Type B pancreatic cell (in vitro differentiated cells): Measurements from ENCODE around the gene ABLIM2. TPM values are rescaled to one million over a fixed set of nuclear protein-coding genes. Genes with fewer than 3 reads are reported as not detected.
"Not testable (repeated sequence)": the region's sequence is repeated elsewhere in the genome, so short reads cannot be mapped to it uniquely, and the experiment has no call there.

Experiments
- DNase-seq: peaks from one replicate; pipeline ENCODE4 v3.0.0; 2021; ENCODE audit warnings: mixed read lengths; ENCODE audit not compliant: unreplicated experiment; ENCODE audit errors: extremely low spot score
- H3K27ac Mint-ChIP-seq: 2 replicates; pipeline ENCODE4 v1.8.0; 2021; ENCODE audit warnings: mild to moderate bottlenecking, mixed read lengths
- H3K27me3 Mint-ChIP-seq: 2 replicates; pipeline ENCODE4 v1.8.0; 2021; ENCODE audit warnings: mixed read lengths
- H3K36me3 Mint-ChIP-seq: 2 replicates; pipeline ENCODE4 v1.8.0; 2021; ENCODE audit warnings: mixed read lengths
- H3K4me1 Mint-ChIP-seq: one replicate; pipeline ENCODE4 v1.8.0; 2021; ENCODE audit warnings: mixed read lengths; ENCODE audit not compliant: unreplicated experiment
- H3K4me3 Mint-ChIP-seq: 2 replicates; pipeline ENCODE4 v1.8.0; 2021; ENCODE audit warnings: mild to moderate bottlenecking, mixed read lengths
- H3K9me3 Mint-ChIP-seq: 2 replicates; pipeline ENCODE4 v1.8.0; 2021; ENCODE audit warnings: mixed read lengths
- total RNA-seq: library from RNA; stranded (reverse); gene quantifications from 2 replicates; pipeline ENCODE4 v1.2.1, GENCODE V29; 2021; ENCODE audit warnings: low replicate concordance
- TF ChIP-seq, protein P1 (sequence below): fragments of 200-600 bp; sonication (generic); conservative IDR thresholded peaks from 2 replicates; pipeline ENCODE4 v1.5.0; 2021; ENCODE audit warnings: antibody characterized with exemption, mild to moderate bottlenecking

ABLIM2 gene
- total RNA-seq, 1 donor from 2014 or later = 2.6 TPM

- no peak for DNase-seq
- Mint-ChIP-seq H3K4me3 (no peak overlapping the region), H3K9me3 (peaks cover 4% of the 10 kb centered on the region), H3K27me3 (peaks cover 34% of the 10 kb centered on the region), H3K4me1 (peaks cover 13% of the 10 kb centered on the region), H3K27ac (no peak overlapping the region), H3K36me3 (no peaks in the 10 kb centered on the region)
- TF ChIP-seq, protein P1, sequence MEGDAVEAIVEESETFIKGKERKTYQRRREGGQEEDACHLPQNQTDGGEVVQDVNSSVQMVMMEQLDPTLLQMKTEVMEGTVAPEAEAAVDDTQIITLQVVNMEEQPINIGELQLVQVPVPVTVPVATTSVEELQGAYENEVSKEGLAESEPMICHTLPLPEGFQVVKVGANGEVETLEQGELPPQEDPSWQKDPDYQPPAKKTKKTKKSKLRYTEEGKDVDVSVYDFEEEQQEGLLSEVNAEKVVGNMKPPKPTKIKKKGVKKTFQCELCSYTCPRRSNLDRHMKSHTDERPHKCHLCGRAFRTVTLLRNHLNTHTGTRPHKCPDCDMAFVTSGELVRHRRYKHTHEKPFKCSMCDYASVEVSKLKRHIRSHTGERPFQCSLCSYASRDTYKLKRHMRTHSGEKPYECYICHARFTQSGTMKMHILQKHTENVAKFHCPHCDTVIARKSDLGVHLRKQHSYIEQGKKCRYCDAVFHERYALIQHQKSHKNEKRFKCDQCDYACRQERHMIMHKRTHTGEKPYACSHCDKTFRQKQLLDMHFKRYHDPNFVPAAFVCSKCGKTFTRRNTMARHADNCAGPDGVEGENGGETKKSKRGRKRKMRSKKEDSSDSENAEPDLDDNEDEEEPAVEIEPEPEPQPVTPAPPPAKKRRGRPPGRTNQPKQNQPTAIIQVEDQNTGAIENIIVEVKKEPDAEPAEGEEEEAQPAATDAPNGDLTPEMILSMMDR = no peak
Observed at GRCh38 chr4:8140915-8141314, 17.7 kb downstream of the ABLIM2 start.

DNA sequence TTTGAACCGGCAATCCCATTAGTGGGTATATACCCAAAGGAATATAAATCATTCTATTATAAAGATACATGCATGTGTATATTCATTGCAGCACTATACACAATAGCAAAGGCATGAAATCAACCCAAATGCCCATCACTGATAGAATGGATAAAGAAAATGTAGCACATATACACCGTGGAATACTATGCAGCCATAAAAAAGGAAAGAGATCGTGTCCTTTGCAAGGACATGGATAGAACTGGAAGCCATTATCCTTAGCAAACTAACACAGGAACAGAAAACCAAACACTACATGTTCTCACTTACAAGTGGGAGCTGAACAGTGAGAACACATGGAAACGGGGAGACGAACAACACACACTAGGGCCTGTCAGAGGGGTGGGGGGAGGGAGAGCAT, 18.9 kb downstream of the ABLIM2 start:
- H3K4me1 Mint-ChIP-seq, H3K9me3 Mint-ChIP-seq, H3K4me3 Mint-ChIP-seq, H3K27ac Mint-ChIP-seq, DNase-seq, H3K36me3 Mint-ChIP-seq: not testable (repeated sequence)
- peaks cover 25% of the 10 kb centered on the region for H3K27me3 Mint-ChIP-seq

DNA sequence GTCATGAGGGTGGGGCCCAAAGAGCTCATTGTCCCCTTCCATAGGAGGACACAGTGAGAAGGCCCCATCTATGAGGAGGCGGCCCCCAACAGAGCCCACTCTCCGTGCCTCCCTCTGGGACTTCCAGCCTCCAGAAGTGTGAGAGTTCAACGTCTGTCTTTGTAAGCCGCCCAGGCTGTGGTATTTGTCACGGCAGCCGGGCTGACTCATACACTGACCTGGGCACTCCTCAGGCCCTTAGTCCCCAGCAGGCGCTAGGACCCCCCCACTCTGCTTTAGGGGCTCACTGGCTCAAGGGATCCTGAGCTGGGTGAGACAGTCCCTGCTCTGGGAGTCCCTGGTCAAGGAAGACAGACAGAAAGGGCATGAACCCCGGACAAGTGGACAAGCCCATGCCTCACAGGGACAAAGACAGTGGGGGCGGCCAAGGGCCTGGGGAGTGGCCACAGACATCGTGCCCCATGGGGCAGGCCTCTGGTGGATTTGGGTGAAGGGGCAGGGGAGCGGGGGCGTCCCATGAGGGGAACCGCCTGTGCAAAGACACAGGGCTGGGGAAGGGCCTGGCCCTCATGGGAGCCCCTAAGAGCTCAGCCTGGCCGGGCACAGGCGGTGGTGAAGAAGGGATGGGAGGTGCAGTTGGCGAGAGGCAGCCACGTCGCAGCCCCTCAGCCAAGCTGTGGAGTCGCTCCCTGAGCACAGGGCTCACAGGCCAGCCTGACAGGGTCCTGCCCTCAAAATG, 21.5 kb downstream of the ABLIM2 start:
- H3K4me3 Mint-ChIP-seq = no peak overlapping the region
- TF ChIP-seq, protein P1 = no peak
- H3K4me1 Mint-ChIP-seq = peaks cover 19% of the 10 kb centered on the region
- DNase-seq = no peak
- peaks cover 4% of the 10 kb centered on the region for H3K9me3 Mint-ChIP-seq
- peaks cover 19% of the 10 kb centered on the region for H3K27me3 Mint-ChIP-seq
- H3K36me3 Mint-ChIP-seq = no peaks in the 10 kb centered on the region
- H3K27ac Mint-ChIP-seq = no peak overlapping the region

DNA sequence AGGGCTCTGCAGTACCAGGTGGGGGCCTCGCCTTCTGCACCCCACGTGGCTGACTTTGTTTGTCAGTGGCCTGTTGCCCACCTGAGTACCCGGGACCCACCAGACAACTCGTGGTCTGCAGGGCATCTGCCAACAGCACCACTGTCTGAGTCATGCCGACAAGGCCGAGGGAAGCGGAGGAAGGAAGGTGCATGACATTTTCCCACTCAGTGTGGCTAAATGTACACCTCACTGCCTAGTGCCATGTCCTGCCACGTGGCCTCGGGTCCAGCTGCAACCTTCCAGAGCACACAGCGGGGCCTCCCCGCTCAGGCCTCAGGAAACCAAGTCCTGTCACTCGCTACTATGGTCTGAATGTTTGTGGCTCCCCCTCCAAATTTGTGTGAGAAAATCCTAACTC, 22.1 kb downstream of the ABLIM2 start:
- H3K4me1 Mint-ChIP-seq = peaks cover 17% of the 10 kb centered on the region
- no peak for DNase-seq
- H3K27ac Mint-ChIP-seq = no peak overlapping the region
- H3K36me3 Mint-ChIP-seq = no peaks in the 10 kb centered on the region
- H3K4me3 Mint-ChIP-seq = no peak overlapping the region
- peaks cover 4% of the 10 kb centered on the region for H3K9me3 Mint-ChIP-seq
- TF ChIP-seq, protein P1 = no peak
- H3K27me3 Mint-ChIP-seq = peaks cover 17% of the 10 kb centered on the region

DNA sequence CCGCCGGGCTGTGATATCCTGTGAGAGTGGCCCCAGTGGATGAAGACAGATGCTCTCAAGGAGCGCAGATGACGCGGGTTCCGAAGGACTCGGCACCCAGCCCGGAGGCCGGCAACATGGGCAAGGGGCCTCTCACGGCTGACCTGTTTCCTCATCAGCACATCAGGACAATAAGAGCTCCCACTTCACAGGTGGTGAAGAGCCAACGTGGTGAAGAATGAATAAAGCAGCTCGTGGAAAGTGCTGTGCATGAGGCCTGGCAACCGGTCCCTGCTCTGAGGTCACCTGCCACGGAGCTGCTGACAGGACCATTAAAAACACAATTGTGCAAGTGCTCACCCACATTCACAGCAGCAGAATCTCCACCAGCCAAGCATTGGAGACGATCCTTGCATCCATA, 22.9 kb downstream of the ABLIM2 start:
- Mint-ChIP-seq H3K27me3 (peaks cover 12% of the 10 kb centered on the region), H3K27ac (no peak overlapping the region), H3K36me3 (no peaks in the 10 kb centered on the region), H3K4me1 (peaks cover 15% of the 10 kb centered on the region), H3K4me3 (no peak overlapping the region), H3K9me3 (peaks cover 4% of the 10 kb centered on the region)
- TF ChIP-seq, protein P1 = no peak
- DNase-seq = no peak

GRCh38 chr4:8133897-8134563, 24.6 kb downstream of the ABLIM2 start:
- Mint-ChIP-seq H3K4me3 (no peak overlapping the region), H3K36me3 (no peaks in the 10 kb centered on the region), H3K27ac (peak overlapping the region; percentile 10), H3K9me3 (peaks cover 4% of the 10 kb centered on the region), H3K27me3 (peaks cover 12% of the 10 kb centered on the region), H3K4me1 (peaks cover 15% of the 10 kb centered on the region)
- DNase-seq = no peak
- TF ChIP-seq, protein P1 = no peak
